GM12878 (cell line): Measurements from ENCODE around the gene KPNA3. TPM values are rescaled to one million over a fixed set of nuclear protein-coding genes. Genes with fewer than 3 reads are reported as not detected.

Experiments used
- ATAC-seq: fragments of 200-7000 bp; cut with Tn5 transposase; 3 replicates; pipeline ENCODE4 v1.9.1; 2020; ENCODE audit warnings: mild to moderate bottlenecking, moderate library complexity
- BruUV-seq: library from RNA; stranded (reverse); fragments of 400-500 nt; replicated peaks from 2 replicates; lab custom pipeline; 2021; lab: Mats Ljungman, UMichigan
- CTCF ChIA-PET: fragments of 300-600 bp; sonication (Branson Sonifier 250); formaldehyde crosslinking; extraction: SDS; loops from one replicate; lab custom pipeline; 2021; ENCODE audit warnings: inconsistent platforms; lab: Yijun Ruan, JAX
- POLR2A ChIA-PET: fragments of 350-600 bp; formaldehyde crosslinking; extraction: SDS; loops from one replicate; lab custom pipeline; 2021; ENCODE audit warnings: inconsistent platforms; lab: Charles Lee
- RAD21 ChIA-PET: fragments of 300-600 bp; sonication (Branson Sonifier 250); formaldehyde crosslinking; loops from one replicate; lab custom pipeline; 2023; ENCODE audit warnings: antibody characterized with exemption; ENCODE audit not compliant: unreplicated experiment; lab: Charles Lee
- SMC1A ChIA-PET: fragments of 300-600 bp; sonication (Branson Sonifier 250); formaldehyde crosslinking; loops from one replicate; lab custom pipeline; 2023; ENCODE audit not compliant: unreplicated experiment, uncharacterized antibody; lab: Charles Lee
- DNase-seq: peaks from one replicate; pipeline ENCODE4 v3.0.0-alpha.2; 2011; ENCODE audit warnings: low read depth, low spot score
- FAIRE-seq: peaks from 3 replicates; lab custom pipeline; 2011; peaks lifted over from hg19 to GRCh38; lab: Jason Lieb, UNC
- H2AFZ ChIP-seq: 2 replicates; pipeline ENCODE4 v1.6.0; 2011; ENCODE audit warnings: low read depth, low read length, control low read depth; ENCODE audit not compliant: control insufficient read depth
- H3K27ac ChIP-seq: 2 replicates; pipeline ENCODE4 v1.5.1; 2011; ENCODE audit warnings: control low read depth; ENCODE audit not compliant: control insufficient read depth, insufficient read depth
- H3K27me3 ChIP-seq, 2 experiments: replicated peaks in 1 of 2; 2 replicates each; pipeline versions ENCODE4 v1.6.0 to v1.6.1; 2011; ENCODE audit warnings: low read length in 1 of 2; ENCODE audit not compliant: control insufficient read depth in 2 of 2, insufficient read depth in 2 of 2
- H3K36me3 ChIP-seq, 2 experiments: 2 replicates each; pipeline ENCODE4 v1.5.1; 2011; ENCODE audit warnings: low read length in 1 of 2; ENCODE audit not compliant: control insufficient read depth in 2 of 2, insufficient read depth in 2 of 2
- H3K4me1 ChIP-seq: 2 replicates; pipeline ENCODE4 v1.6.1; 2011; ENCODE audit warnings: mild to moderate bottlenecking, low read length, moderate library complexity, mixed read lengths; ENCODE audit not compliant: control insufficient read depth, insufficient read depth
- H3K4me2 ChIP-seq: 2 replicates; pipeline ENCODE4 v1.6.0; 2011; ENCODE audit warnings: control low read depth; ENCODE audit not compliant: control insufficient read depth, insufficient read depth
- H3K4me3 ChIP-seq: fragments of 200-600 bp; sonication (generic); 2 replicates; pipeline ENCODE4 v1.5.1; 2016
- H3K79me2 ChIP-seq: 2 replicates; pipeline ENCODE4 v1.6.0; 2011; ENCODE audit warnings: low read length; ENCODE audit not compliant: control insufficient read depth, insufficient read depth
- H3K9ac ChIP-seq: 2 replicates; pipeline ENCODE4 v1.8.0; 2011; ENCODE audit warnings: low read length, control low read depth, mixed read lengths; ENCODE audit not compliant: control insufficient read depth, insufficient read depth
- H3K9me3 ChIP-seq: replicated peaks from 3 replicates; pipeline ENCODE4 v1.5.1; 2011; ENCODE audit warnings: mild to moderate bottlenecking, low read length; ENCODE audit not compliant: control insufficient read depth, insufficient read depth
- H4K20me1 ChIP-seq: 2 replicates; pipeline ENCODE4 v1.6.0; 2011; ENCODE audit not compliant: control insufficient read depth, insufficient read depth
- ATF2 ChIP-seq: IDR thresholded peaks from 2 replicates; pipeline ENCODE4 v1.6.1; 2012; ENCODE audit warnings: low read length, inconsistent platforms
- BCL11A ChIP-seq: IDR thresholded peaks from 2 replicates; pipeline ENCODE4 v1.6.1; 2011; ENCODE audit warnings: low read depth, low read length
- BHLHE40 ChIP-seq, 2 experiments: fragments of 450-650 bp in 1 of 2; IDR thresholded peaks; 2 replicates each; pipeline ENCODE4 v1.6.1; 2011 to 2017; ENCODE audit warnings: low read depth in 2 of 2, borderline replicate concordance in 1 of 2, improper control_type of control experiment in 1 of 2, low read length in 1 of 2, mild to moderate bottlenecking in 1 of 2
- CBX3 ChIP-seq: fragments of 200-600 bp; sonication (generic); IDR thresholded peaks from 2 replicates; pipeline ENCODE4 v1.6.1; 2016; ENCODE audit warnings: low read depth, borderline replicate concordance
- EP300 ChIP-seq, 2 experiments: fragments of 150-350 bp in 1 of 2; IDR thresholded peaks; 2 replicates each; pipeline ENCODE4 v1.6.1; 2011 to 2012; ENCODE audit warnings: low read depth in 2 of 2, low read length in 2 of 2, borderline replicate concordance in 1 of 2, improper control_type of control experiment in 1 of 2, inconsistent platforms in 1 of 2; ENCODE audit not compliant: control insufficient read depth in 1 of 2
- ETV6 ChIP-seq, 2 experiments: fragments of 450-650 bp in 1 of 2; IDR thresholded peaks in 1 of 2; conservative IDR thresholded peaks in 1 of 2; 2 replicates each; pipeline ENCODE4 v1.6.1; 2014; ENCODE audit warnings: antibody characterized with exemption in 1 of 2, borderline replicate concordance in 1 of 2, low read depth in 1 of 2, mild to moderate bottlenecking in 1 of 2, moderate library complexity in 1 of 2
- IKZF2 ChIP-seq, 2 experiments: fragments of 450-650 bp; IDR thresholded peaks; 2 replicates each; pipeline ENCODE4 v1.6.1; 2017; ENCODE audit warnings: mild to moderate bottlenecking in 2 of 2, moderate library complexity in 2 of 2
- IRF4 ChIP-seq: IDR thresholded peaks from 2 replicates; pipeline ENCODE4 v1.6.1; 2011; ENCODE audit warnings: low read depth, low read length
- JUNB ChIP-seq: IDR thresholded peaks from 2 replicates; pipeline ENCODE4 v1.6.1; 2016; ENCODE audit warnings: antibody characterized with exemption, mild to moderate bottlenecking
- MTA2 ChIP-seq: fragments of 450-650 bp; IDR thresholded peaks from 2 replicates; pipeline ENCODE4 v1.6.1; 2016; ENCODE audit warnings: low read depth, mild to moderate bottlenecking, moderate library complexity
- MYC ChIP-seq: IDR thresholded peaks from 2 replicates; pipeline ENCODE4 v1.6.1; 2011; ENCODE audit warnings: mild to moderate bottlenecking, low read length, moderate library complexity, inconsistent platforms; ENCODE audit not compliant: insufficient read depth, insufficient replicate concordance, insufficient read length, severe bottlenecking
- NFIC ChIP-seq: IDR thresholded peaks from 2 replicates; pipeline ENCODE4 v1.6.1; 2012; ENCODE audit warnings: low read depth, mild to moderate bottlenecking, inconsistent platforms, low read length, moderate library complexity
- RUNX3 ChIP-seq: IDR thresholded peaks from 2 replicates; pipeline ENCODE4 v1.6.1; 2012; ENCODE audit warnings: low read length, inconsistent platforms
- SIN3A ChIP-seq: IDR thresholded peaks from 2 replicates; pipeline ENCODE4 v1.6.1; 2012; ENCODE audit warnings: low read depth, low read length, improper control_type of control experiment
- SP1 ChIP-seq: IDR thresholded peaks from one replicate; pipeline ENCODE4 v1.6.1; 2011; ENCODE audit warnings: low read depth, low read length
- SUZ12 ChIP-seq: fragments of 200-600 bp; sonication (generic); IDR thresholded peaks from one replicate; pipeline ENCODE4 v1.6.1; 2018; ENCODE audit warnings: antibody characterized with exemption, mild to moderate bottlenecking; ENCODE audit not compliant: unreplicated experiment
- WGBS: methylation state at CpG from one replicate; pipeline ENCODE4 v1.1.6; 2016; ENCODE audit warnings: low lambda C conversion rate; ENCODE audit not compliant: insufficient replicate concordance, insufficient coverage; ENCODE audit errors: missing lambda C conversion rate; 5-methylcytosine and 5-hydroxymethylcytosine counted together
- in situ Hi-C: fragments of 300-500 bp; cut with MboI; formaldehyde crosslinking; loops from 9 replicates; pipeline ENCODE4 v1.14.3; 2018; ENCODE audit warnings: mixed read lengths
- intact Hi-C: fragments of 100-400 bp; cut with micrococcal nuclease; formaldehyde crosslinking; loops from one replicate; pipeline ENCODE4 v1.14.2; 2022; ENCODE audit not compliant: unreplicated experiment
- polyA plus RNA-seq, 11 experiments: library from polyadenylated mRNA; depleted of rRNA in 4 of 11; unstranded in 6 of 11; stranded (reverse) in 5 of 11; fragments of >200 nt; fragmentation: Nextera tagmentation in 4 of 11; fragmentation: Illumina TruSeq in 1 of 11; extraction: Ambion mirVana in 4 of 11; extraction: Trizol in 1 of 11; gene quantifications; 1 replicate in 1 of 11; 2 replicates in 10 of 11; pipeline versions ENCODE4 v1.2.1 to v1.2.3, GENCODE V29; 2011 to 2016; ENCODE audit warnings: inconsistent platforms in 2 of 11, missing spikeins in 2 of 11, low read depth in 1 of 11
- total RNA-seq, 4 experiments: library from RNA; depleted of rRNA in 3 of 4; stranded (reverse); fragments of >200 nt in 3 of 4; fragmentation: Illumina TruSeq in 1 of 4; extraction: Trizol in 1 of 4; gene quantifications; 2 replicates each; pipeline versions ENCODE4 v1.2.1 to v1.2.3, GENCODE V29; 2013 to 2021
- TF ChIP-seq, protein P1 (sequence below): fragments of 450-650 bp; IDR thresholded peaks from 2 replicates; pipeline ENCODE4 v1.6.1; 2017; ENCODE audit warnings: low read depth, mild to moderate bottlenecking, moderate library complexity

Gene KPNA3
- total and polyA plus RNA-seq, 10 of the 15 experiments (the other 5 are each of a cell fraction or from before 2014, with no cell fraction given): 23.3 to 50.5 (median 31.1) TPM

- Histone ChIP-seq H3K36me3 (no peaks in the 10 kb centered on the region; a peak in 1 of 4 replicates), H4K20me1 (no peaks in the 10 kb centered on the region), H3K4me2 (peak overlapping the region; percentile 50), H3K27ac (no peak overlapping the region), H3K79me2 (peaks cover 6% of the 10 kb centered on the region), H3K9ac (no peak overlapping the region; the same call in 1 of the 2 replicates), H3K27me3 (no peaks in the 10 kb centered on the region), H3K9me3 (no peaks in the 10 kb centered on the region), H3K4me3 (peak overlapping the region; percentile 41; the same call in 1 of the 2 replicates), H3K4me1 (peaks cover 14% of the 10 kb centered on the region), H2AFZ (no peak overlapping the region)
- BruUV-seq: no TSS peak
- peak; percentile 61 for FAIRE-seq
- ATAC-seq: peak; percentile 88
- SMC1A ChIA-PET: interaction anchor here (1.0 kb wide), 1 partner anchor 76 kb away, joined by 3 read pairs; no protein-coding TSS in a partner anchor
- RAD21 ChIA-PET: interaction anchor here (1.3 kb wide), 1 partner anchor 106 kb away, joined by 3 read pairs; no protein-coding TSS in a partner anchor
- CTCF ChIA-PET: interaction anchor here (1.2 to 1.4 kb wide), 2 partner anchors 13 to 107 kb away, joined by 4 to 6 read pairs; no protein-coding TSS in a partner anchor
- DNase-seq: no peak
- WGBS: 21% methylated on average over 6 of the region's 6 CpGs
- POLR2A ChIA-PET: no interaction called here
- in situ Hi-C loops: no loop called here
- intact Hi-C loops: loop anchor here (10.0 kb wide), 1 partner anchor 239 kb away; the partner anchor contains the start of genes CAB39L and SETDB2
- TF ChIP-seq ATF2 (peak; percentile 52; the same call in 1 of the 2 replicates), SUZ12 (no peak), MTA2 (no peak), NFIC (peak; percentile 53; the same call in 1 of the 2 replicates), RUNX3 (peak; percentile 78), SP1 (no peak), JUNB (peak; percentile 94), BCL11A (peak; percentile 48; the same call in 1 of the 2 replicates), BHLHE40 (IDR thresholded peaks at IDR 0.05; ENCODE audit: borderline replicate concordance in 1 of 2, low read depth in 2 of 2, low read length in 1 of 2) (0 out of 4 replicates have a peak, but pooled peaks of 1 of the 2 experiments have one; percentile 11), ETV6 (conservative IDR thresholded peaks at IDR 0.05 in 1 of 2, IDR thresholded peaks at IDR 0.05 in 1 of 2; ENCODE audit: borderline replicate concordance in 1 of 2, low read depth in 1 of 2) (no peak), MYC (no peak), EP300 (IDR thresholded peaks at IDR 0.05; ENCODE audit: borderline replicate concordance in 1 of 2, control insufficient read depth in 1 of 2, low read depth in 2 of 2, low read length in 2 of 2) (peak; percentile 34 to 40; a peak in 2 of 4 replicates), IRF4 (peak; percentile 90), SIN3A (no peak), CBX3 (no peak), IKZF2 (IDR thresholded peaks at IDR 0.05) (peak; percentile 26 to 55; a peak in 1 of 4 replicates)
- TF ChIP-seq, protein P1, sequence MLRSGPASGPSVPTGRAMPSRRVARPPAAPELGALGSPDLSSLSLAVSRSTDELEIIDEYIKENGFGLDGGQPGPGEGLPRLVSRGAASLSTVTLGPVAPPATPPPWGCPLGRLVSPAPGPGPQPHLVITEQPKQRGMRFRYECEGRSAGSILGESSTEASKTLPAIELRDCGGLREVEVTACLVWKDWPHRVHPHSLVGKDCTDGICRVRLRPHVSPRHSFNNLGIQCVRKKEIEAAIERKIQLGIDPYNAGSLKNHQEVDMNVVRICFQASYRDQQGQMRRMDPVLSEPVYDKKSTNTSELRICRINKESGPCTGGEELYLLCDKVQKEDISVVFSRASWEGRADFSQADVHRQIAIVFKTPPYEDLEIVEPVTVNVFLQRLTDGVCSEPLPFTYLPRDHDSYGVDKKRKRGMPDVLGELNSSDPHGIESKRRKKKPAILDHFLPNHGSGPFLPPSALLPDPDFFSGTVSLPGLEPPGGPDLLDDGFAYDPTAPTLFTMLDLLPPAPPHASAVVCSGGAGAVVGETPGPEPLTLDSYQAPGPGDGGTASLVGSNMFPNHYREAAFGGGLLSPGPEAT: 0 out of 2 replicates have a peak, but pooled peaks have one; percentile 34
Measured at GRCh38 chr13:49683489-49683888, 109.0 kb downstream of the KPNA3 start.
